ENCODE data around the gene TMEM150C. TPM values are rescaled to one million over a fixed set of nuclear protein-coding genes. Genes with fewer than 3 reads are reported as not detected.

The TMEM150C gene
- polyA plus RNA-seq (ENCODE audit: insufficient read length in 4 of 4), result 10 to 100 TPM; 25.3 to 30.1 (median 28.2) TPM

- no peak for DNase-seq (ENCODE audit: low read depth in 4 of 4, low spot score in 3 of 4)
Observed at GRCh38 chr4:82561786-82562563, at the start of gene TMEM150C. TMEM150C (minus strand) TSS chr4:82561988; CDS start chr4:82504657, 57,331 bp downstream.

- no peak for DNase-seq (ENCODE audit: low read depth in 4 of 4, low spot score in 3 of 4)
Observed at GRCh38 chr4:82611527-82611926, 49.7 kb upstream of the TMEM150C start.

GRCh38 chr4:82610041-82610440 is 48.3 kb upstream of the TMEM150C start:
- DNase-seq (ENCODE audit: low read depth in 4 of 4, low spot score in 3 of 4), result no peak

DNA sequence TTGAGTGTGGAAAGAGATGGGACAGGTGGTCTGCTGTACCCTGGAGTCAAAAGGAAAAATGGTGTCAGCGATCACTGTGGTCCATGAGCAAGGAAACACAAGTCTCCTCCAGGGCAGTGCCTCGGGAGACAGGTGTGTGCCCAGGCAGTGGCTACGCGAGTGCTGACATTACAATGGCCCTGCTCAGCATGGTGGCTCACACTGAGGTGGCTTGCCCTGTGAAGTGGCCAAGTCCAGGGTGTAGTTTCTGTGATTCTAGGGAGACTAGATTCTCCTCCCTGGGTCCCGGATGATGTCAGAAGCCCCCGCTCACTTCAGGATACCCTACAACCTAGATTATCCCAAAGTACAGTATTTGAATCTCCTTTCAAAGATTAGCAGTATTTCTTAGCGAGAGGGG is 44.8 kb upstream of the TMEM150C start:
- DNase-seq (ENCODE audit: low read depth in 4 of 4, low spot score in 3 of 4), result no peak

- DNase-seq (ENCODE audit: low read depth in 4 of 4, low spot score in 3 of 4), result no peak
Observed at GRCh38 chr4:82604522-82604921, 42.7 kb upstream of the TMEM150C start.

DNA sequence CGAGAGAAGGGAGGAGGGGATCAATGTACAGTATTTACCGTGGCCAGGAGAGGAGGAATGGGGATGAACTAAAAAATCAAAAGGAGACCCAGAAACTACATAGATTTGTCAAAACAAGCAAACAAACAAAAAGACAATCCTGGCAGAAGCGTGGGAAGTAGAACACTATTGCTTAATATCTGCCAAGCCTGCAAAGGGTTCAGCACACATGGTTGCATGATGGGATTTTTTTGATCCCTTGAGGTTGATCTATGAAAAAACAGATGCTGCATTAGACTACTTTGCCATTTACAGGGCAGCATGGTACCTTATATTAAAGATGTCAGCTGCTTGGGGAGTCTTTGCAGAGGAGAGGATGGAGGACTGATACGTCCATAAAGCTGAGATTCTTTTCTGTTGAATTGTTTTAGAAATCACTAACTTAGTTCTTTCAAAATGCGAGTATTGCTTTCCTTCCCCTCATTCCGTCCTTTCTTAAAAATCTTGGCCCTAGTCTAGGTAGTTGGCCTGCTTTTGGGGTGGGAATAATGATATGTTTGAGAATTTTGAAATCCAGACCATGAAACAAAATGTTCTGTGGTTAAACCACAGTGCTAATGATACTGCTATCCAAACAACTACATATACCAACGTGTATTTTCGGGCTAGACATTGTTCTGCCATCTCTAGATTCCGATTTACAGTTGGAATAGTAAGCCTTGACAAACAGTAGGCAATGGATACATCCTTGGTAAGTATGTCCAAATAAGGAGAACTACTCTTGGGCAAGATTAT is 39.6 kb upstream of the TMEM150C start:
- no peak for DNase-seq (ENCODE audit: low read depth in 4 of 4, low spot score in 3 of 4)

DNA sequence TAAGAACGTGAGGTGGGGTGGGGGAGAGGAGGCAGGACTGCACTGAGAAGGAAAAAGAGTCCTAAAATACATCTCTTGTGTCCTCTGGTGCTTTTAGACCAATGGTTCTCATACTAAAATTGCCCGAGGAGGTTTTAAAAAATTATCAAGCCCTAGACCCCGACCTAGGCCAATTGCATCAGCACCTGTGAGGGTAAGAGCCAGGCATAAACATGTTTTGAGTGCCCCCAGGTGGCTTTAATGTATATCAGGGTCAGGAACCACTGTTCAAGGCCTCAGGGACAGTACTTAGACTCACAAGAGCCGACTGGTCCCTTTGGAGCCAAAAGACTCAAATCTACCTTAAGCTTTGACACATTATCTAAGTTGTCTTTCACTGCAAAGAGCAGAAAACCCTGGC is 37.5 kb upstream of the TMEM150C start:
- no peak for DNase-seq (ENCODE audit: low read depth in 4 of 4, low spot score in 3 of 4)

GRCh38 chr4:82594456-82594855 is 32.7 kb upstream of the TMEM150C start:
- no peak for DNase-seq (ENCODE audit: low read depth in 4 of 4, low spot score in 3 of 4)

GRCh38 chr4:82593411-82593810 is 31.6 kb upstream of the TMEM150C start:
- DNase-seq (ENCODE audit: low read depth in 4 of 4, low spot score in 3 of 4), result no peak

GRCh38 chr4:82592639-82593038 is 30.9 kb upstream of the TMEM150C start:
- no peak for DNase-seq (ENCODE audit: low read depth in 4 of 4, low spot score in 3 of 4)

DNA sequence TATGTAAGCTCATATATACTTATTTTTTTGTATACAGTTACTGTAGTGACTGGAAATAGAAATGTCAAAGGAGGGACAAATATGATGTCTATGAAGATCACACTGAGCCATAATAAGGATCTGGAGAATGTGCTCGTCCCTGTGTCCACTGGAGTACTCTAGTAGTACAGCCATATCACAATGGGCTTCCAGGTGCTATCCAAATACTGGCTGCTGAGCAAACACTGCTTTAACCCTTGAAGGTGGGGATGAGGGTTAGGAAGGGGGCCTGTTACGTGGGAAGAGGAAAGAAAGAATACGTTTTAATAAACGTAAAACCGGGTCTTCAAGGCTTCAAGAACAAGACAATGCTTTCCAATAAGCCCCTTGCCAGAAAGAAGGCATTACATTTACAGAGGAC is 29.8 kb upstream of the TMEM150C start:
- no peak for DNase-seq (ENCODE audit: low read depth in 4 of 4, low spot score in 3 of 4)

DNA sequence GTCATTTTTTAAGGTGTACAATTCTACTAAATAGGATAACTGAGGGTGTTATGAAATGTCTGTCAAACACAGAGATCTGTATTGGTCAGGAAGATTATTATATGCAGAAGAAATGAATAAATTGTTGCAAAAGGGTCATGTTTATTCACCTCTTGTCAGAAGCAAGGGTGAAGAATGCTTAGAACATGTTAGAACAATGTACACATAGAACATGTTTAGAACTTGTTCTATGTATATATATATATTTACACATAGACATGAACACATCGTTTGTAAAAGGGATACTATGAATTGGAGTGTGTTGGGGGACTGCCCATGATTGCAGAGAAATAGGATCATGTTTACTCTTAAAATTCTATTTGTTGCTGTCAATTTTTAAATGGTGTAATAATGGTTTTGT is 28.0 kb upstream of the TMEM150C start:
- no peak for DNase-seq (ENCODE audit: low read depth in 4 of 4, low spot score in 3 of 4)

DNA sequence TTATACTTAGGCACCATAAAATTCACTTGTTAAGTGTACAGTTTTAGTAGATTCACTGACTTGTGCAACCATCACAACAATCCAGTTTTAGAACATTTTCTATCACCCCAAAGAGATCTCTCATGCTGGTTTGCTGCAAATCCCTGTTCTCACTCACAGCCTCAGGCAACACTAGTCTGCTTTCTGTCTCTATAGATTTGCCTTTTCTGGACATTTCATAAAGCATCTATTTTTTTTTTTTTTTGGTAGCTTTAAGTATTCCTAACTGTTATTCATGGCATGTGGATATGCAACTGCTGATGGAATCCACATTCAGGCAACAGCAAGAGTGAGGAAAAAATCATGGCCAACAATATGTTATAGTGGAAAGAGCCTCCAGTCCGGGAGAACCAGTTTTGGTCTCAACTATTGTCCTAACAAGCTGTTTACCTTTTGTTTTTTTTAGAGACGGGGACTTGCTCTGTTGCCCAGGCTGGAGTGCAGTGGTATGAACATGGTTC is 27.0 kb upstream of the TMEM150C start:
- DNase-seq (ENCODE audit: low read depth in 4 of 4, low spot score in 3 of 4), result no peak

- DNase-seq (ENCODE audit: low read depth in 4 of 4, low spot score in 3 of 4), result no peak
Observed at GRCh38 chr4:82587826-82588540, 26.2 kb upstream of the TMEM150C start.

DNA sequence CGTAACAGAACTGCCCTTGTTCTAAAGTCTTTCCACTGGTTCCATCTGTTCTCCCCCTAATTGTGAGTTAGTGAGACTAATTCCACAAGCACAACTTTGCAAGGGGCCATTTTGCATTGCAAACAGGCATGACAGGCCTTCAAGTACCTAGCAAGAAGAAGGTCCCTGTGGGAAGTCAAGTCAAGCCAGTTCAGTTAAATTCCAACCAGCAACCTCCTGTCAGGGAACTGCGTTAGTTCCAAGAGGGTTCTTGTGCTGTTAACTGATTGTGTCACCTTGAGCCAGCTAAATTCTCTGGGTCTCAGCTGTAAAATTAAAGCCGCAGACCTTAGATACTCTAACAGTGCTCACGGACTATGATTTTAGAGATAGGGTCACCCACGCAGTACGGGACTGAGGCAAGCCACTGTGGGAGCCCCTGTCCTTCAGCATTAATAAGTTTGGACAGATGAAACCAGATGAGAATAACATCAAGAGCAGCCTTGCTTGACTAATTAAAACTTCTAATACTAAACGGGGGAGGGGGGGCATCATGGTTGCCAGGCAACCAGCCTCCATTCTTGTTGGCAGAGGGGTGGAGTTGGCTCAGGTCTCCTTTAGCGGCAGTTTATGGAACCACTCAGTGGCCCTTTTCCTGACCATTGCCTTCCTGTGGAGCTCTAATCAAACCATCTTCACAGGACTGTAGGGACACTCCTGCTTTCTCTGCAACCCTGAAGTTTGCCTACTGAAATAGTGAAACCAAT is 24.1 kb upstream of the TMEM150C start:
- no peak for DNase-seq (ENCODE audit: low read depth in 4 of 4, low spot score in 3 of 4)

GRCh38 chr4:82584931-82585330 is 23.1 kb upstream of the TMEM150C start:
- no peak for DNase-seq (ENCODE audit: low read depth in 4 of 4, low spot score in 3 of 4)

GRCh38 chr4:82583897-82584587 is 22.3 kb upstream of the TMEM150C start:
- DNase-seq (ENCODE audit: low read depth in 4 of 4, low spot score in 3 of 4), result no peak

DNA sequence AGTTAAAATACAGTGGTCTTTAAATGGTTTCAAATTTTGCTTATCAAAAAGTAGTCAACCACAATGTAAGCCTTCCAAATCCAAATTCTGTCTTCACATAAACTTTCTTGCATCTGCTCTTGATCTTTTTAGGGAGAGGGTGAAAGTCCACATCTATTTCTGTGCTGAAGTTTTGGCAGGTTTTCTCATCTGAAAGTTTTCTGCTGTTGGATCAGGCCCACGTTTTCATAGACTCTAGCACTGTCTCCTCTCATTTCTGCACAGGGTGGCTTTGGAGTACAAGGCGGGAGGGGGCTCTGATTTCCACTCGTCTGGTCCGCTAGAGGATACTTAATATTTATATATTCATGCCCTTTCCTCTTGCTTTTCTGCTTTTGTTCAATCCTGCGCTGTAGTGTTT is 18.1 kb upstream of the TMEM150C start:
- DNase-seq (ENCODE audit: low read depth in 4 of 4, low spot score in 3 of 4), result no peak

DNA sequence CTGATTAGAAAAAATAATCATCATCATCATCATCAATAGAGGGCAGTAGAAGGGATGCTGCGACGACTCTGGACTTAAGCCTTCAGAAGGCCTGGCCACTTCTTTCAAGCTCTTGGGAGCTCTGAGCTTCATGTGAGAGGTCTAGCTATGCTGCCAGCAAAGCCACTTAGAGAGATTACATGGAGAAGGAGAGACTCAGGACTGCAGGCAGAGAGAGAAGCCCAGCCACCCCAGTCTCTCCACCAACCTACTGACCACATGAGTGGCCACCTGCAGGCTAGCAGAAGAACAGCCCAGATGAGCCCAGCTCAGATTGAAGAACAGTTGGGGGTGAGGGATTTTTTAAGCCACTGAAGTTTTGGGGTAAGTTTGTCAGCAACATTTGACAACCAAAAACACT is 17.1 kb upstream of the TMEM150C start:
- no peak for DNase-seq (ENCODE audit: low read depth in 4 of 4, low spot score in 3 of 4)

DNA sequence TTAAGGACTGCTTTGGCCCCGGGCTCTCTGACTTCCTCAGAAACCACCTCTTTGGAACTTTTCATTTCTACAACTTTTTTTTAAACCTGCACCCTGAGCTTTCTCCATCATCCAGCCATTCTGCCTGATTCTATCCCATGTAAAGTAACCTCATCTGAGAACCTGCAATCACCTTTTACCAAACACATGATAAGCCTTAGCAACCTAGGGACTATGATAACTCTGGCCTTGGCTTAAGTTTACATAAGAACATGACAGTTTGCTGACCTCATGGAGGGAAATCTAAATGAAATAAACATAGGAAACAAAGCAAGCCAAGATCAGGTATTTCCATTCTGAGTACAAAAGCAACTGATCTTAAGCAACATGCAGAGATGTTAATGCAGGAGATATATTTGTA is 15.7 kb upstream of the TMEM150C start:
- DNase-seq (ENCODE audit: low read depth in 4 of 4, low spot score in 3 of 4), result no peak

All from right renal pelvis (tissue), 4 donors.